HepG2 (cell line): ENCODE results near the gene SDC1. TPM values are rescaled to one million over a fixed set of nuclear protein-coding genes. Genes with fewer than 3 reads are reported as not detected.

Source experiments
- DNMT3B ChIP-seq: conservative IDR thresholded peaks from 2 replicates; pipeline ENCODE4 v1.6.1; 2016; ENCODE audit warnings: missing biosample characterization, control low read depth
- IKZF1 ChIP-seq: fragments of 450-650 bp; IDR thresholded peaks from 2 replicates; pipeline ENCODE4 v1.7.1; 2016
- MBNL3 ChIP-seq: fragments of 250-450 bp; sonication (Bioruptor Pico); conservative IDR thresholded peaks from 2 replicates; pipeline ENCODE4 v1.8.0; 2022; ENCODE audit warnings: mild to moderate bottlenecking, inconsistent platforms
- MLLT10 ChIP-seq: sonication (generic); formaldehyde crosslinking; IDR thresholded peaks from 2 replicates; pipeline ENCODE4 v1.4.0; 2020; ENCODE audit warnings: missing genetic modification reagents
- REPIN1 ChIP-seq: sonication (generic); formaldehyde crosslinking; IDR thresholded peaks from 2 replicates; pipeline ENCODE4 v1.8.0; 2022; ENCODE audit warnings: missing genetic modification reagents, low read depth, mild to moderate bottlenecking, borderline replicate concordance
- SYNCRIP ChIP-seq: fragments of 200-400 bp; formaldehyde crosslinking; IDR thresholded peaks from 2 replicates; pipeline ENCODE4 v1.6.1; 2018; ENCODE audit warnings: mild to moderate bottlenecking, low read depth, low read length; ENCODE audit not compliant: insufficient read depth
- ZKSCAN5 ChIP-seq: sonication (generic); formaldehyde crosslinking; IDR thresholded peaks from 2 replicates; pipeline ENCODE4 v1.5.1; 2020; ENCODE audit warnings: mild to moderate bottlenecking, missing genetic modification reagents
- ZNF10 ChIP-seq: sonication (generic); formaldehyde crosslinking; IDR thresholded peaks from 2 replicates; pipeline ENCODE4 v1.4.0; 2020; ENCODE audit warnings: mild to moderate bottlenecking, low read depth, missing genetic modification reagents, borderline replicate concordance
- ZNF34 ChIP-seq: sonication (generic); formaldehyde crosslinking; IDR thresholded peaks from 2 replicates; pipeline ENCODE4 v1.4.0; 2020; ENCODE audit warnings: mild to moderate bottlenecking, missing genetic modification reagents, borderline replicate concordance
- ZNF703 ChIP-seq: sonication (generic); formaldehyde crosslinking; IDR thresholded peaks from 2 replicates; pipeline ENCODE4 v1.5.1; 2020; ENCODE audit warnings: missing genetic modification reagents, mild to moderate bottlenecking, moderate library complexity, borderline replicate concordance
- polyA plus RNA-seq, 8 experiments: library from polyadenylated mRNA; depleted of rRNA in 3 of 8; stranded (reverse) in 7 of 8; unstranded in 1 of 8; fragments of >200 nt; fragmentation: Illumina TruSeq in 4 of 8; extraction: Trizol in 4 of 8; gene quantifications; 2 replicates each; pipeline versions ENCODE4 v1.2.1 to v1.2.3, GENCODE V29; 2011 to 2016; ENCODE audit warnings: low read depth in 4 of 8, missing spikeins in 1 of 8, mixed read lengths in 1 of 8; ENCODE audit not compliant: insufficient read depth in 1 of 8
- total RNA-seq, 5 experiments: library from RNA; depleted of rRNA; stranded (reverse); fragments of >200 nt; fragmentation: Illumina TruSeq; extraction: Trizol; gene quantifications; 2 replicates each; pipeline ENCODE4 v1.2.3, GENCODE V29; 2016; ENCODE audit warnings: low read depth in 1 of 5
- TF ChIP-seq, protein P1 (sequence below): sonication (generic); formaldehyde crosslinking; IDR thresholded peaks from 2 replicates; pipeline ENCODE4 v1.5.1; 2020; ENCODE audit warnings: mild to moderate bottlenecking, missing genetic modification reagents, moderate library complexity
- TF ChIP-seq, protein P2 (sequence below): sonication (generic); formaldehyde crosslinking; IDR thresholded peaks from 2 replicates; pipeline ENCODE4 v1.4.0; 2020; ENCODE audit warnings: missing genetic modification reagents
- TF ChIP-seq, protein P3 (sequence below): sonication (generic); formaldehyde crosslinking; IDR thresholded peaks from 2 replicates; pipeline ENCODE4 v1.4.0; 2020; ENCODE audit warnings: missing genetic modification reagents, mild to moderate bottlenecking, borderline replicate concordance
- TF ChIP-seq, protein P4 (sequence below): sonication (generic); formaldehyde crosslinking; IDR thresholded peaks from 2 replicates; pipeline ENCODE4 v1.4.0; 2020; ENCODE audit warnings: missing genetic modification reagents
- TF ChIP-seq, protein P5 (sequence below): IDR thresholded peaks from 2 replicates; pipeline ENCODE4 v1.6.1; 2016; ENCODE audit warnings: missing genetic modification reagents, missing compliant biosample characterization

The SDC1 gene
- total and polyA plus RNA-seq, 2 of the 13 experiments (the other 11 are each of a cell fraction or from before 2014, with no cell fraction given), result 108 to 119 TPM

DNA sequence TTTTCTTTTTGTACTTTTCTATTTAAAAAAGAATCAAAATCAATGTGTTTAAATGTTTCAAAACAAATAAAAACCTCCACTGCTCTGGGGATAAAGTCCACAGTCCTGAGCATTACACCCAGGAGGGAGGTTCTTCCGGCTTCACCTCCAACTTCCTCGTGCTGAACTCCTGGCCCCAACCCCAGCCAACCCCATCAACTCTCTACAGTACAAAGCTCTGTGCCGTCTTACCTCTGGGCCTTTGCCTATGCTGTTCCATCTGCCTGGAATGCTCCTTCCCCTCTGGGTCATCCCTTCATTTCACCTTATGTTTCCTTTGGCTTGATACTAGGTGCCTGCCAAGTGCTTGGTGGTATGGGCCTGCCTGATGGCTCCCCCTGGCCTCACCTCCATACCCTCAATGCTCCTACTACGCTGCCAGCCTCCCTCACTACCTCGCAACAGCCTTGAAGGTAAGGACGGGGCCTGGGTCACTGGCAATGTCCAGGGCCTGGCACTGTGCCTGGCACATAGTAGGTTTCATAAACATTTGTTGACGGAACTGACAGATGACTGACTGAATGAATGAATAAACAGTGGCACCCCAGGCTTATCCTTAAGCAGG is 28.8 kb downstream of the SDC1 start (continued):
- TF ChIP-seq, protein P1, sequence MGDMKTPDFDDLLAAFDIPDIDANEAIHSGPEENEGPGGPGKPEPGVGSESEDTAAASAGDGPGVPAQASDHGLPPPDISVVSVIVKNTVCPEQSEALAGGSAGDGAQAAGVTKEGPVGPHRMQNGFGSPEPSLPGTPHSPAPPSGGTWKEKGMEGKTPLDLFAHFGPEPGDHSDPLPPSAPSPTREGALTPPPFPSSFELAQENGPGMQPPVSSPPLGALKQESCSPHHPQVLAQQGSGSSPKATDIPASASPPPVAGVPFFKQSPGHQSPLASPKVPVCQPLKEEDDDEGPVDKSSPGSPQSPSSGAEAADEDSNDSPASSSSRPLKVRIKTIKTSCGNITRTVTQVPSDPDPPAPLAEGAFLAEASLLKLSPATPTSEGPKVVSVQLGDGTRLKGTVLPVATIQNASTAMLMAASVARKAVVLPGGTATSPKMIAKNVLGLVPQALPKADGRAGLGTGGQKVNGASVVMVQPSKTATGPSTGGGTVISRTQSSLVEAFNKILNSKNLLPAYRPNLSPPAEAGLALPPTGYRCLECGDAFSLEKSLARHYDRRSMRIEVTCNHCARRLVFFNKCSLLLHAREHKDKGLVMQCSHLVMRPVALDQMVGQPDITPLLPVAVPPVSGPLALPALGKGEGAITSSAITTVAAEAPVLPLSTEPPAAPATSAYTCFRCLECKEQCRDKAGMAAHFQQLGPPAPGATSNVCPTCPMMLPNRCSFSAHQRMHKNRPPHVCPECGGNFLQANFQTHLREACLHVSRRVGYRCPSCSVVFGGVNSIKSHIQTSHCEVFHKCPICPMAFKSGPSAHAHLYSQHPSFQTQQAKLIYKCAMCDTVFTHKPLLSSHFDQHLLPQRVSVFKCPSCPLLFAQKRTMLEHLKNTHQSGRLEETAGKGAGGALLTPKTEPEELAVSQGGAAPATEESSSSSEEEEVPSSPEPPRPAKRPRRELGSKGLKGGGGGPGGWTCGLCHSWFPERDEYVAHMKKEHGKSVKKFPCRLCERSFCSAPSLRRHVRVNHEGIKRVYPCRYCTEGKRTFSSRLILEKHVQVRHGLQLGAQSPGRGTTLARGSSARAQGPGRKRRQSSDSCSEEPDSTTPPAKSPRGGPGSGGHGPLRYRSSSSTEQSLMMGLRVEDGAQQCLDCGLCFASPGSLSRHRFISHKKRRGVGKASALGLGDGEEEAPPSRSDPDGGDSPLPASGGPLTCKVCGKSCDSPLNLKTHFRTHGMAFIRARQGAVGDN (CRISPR knock-in tag), result peak; percentile 97
- TF ChIP-seq IKZF1 (no peak), DNMT3B (CRISPR knock-in tag) (peak; percentile 53; the same call in 1 of the 2 replicates), ZNF10 (CRISPR knock-in tag) (no peak), MLLT10 (no peak), ZNF34 (CRISPR knock-in tag) (peak; percentile 95; the same call in 1 of the 2 replicates), SYNCRIP (no peak), ZNF703 (CRISPR knock-in tag) (no peak), REPIN1 (CRISPR knock-in tag) (peak; percentile 38; the same call in 1 of the 2 replicates), ZKSCAN5 (CRISPR knock-in tag) (peak; percentile 99), MBNL3 (CRISPR knock-in tag) (no peak)
- TF ChIP-seq, protein P2, sequence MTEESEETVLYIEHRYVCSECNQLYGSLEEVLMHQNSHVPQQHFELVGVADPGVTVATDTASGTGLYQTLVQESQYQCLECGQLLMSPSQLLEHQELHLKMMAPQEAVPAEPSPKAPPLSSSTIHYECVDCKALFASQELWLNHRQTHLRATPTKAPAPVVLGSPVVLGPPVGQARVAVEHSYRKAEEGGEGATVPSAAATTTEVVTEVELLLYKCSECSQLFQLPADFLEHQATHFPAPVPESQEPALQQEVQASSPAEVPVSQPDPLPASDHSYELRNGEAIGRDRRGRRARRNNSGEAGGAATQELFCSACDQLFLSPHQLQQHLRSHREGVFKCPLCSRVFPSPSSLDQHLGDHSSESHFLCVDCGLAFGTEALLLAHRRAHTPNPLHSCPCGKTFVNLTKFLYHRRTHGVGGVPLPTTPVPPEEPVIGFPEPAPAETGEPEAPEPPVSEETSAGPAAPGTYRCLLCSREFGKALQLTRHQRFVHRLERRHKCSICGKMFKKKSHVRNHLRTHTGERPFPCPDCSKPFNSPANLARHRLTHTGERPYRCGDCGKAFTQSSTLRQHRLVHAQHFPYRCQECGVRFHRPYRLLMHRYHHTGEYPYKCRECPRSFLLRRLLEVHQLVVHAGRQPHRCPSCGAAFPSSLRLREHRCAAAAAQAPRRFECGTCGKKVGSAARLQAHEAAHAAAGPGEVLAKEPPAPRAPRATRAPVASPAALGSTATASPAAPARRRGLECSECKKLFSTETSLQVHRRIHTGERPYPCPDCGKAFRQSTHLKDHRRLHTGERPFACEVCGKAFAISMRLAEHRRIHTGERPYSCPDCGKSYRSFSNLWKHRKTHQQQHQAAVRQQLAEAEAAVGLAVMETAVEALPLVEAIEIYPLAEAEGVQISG (CRISPR knock-in tag), result peak; percentile 85
- TF ChIP-seq, protein P3, sequence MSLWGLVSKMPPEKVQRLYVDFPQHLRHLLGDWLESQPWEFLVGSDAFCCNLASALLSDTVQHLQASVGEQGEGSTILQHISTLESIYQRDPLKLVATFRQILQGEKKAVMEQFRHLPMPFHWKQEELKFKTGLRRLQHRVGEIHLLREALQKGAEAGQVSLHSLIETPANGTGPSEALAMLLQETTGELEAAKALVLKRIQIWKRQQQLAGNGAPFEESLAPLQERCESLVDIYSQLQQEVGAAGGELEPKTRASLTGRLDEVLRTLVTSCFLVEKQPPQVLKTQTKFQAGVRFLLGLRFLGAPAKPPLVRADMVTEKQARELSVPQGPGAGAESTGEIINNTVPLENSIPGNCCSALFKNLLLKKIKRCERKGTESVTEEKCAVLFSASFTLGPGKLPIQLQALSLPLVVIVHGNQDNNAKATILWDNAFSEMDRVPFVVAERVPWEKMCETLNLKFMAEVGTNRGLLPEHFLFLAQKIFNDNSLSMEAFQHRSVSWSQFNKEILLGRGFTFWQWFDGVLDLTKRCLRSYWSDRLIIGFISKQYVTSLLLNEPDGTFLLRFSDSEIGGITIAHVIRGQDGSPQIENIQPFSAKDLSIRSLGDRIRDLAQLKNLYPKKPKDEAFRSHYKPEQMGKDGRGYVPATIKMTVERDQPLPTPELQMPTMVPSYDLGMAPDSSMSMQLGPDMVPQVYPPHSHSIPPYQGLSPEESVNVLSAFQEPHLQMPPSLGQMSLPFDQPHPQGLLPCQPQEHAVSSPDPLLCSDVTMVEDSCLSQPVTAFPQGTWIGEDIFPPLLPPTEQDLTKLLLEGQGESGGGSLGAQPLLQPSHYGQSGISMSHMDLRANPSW, result no peak
- TF ChIP-seq, protein P4, sequence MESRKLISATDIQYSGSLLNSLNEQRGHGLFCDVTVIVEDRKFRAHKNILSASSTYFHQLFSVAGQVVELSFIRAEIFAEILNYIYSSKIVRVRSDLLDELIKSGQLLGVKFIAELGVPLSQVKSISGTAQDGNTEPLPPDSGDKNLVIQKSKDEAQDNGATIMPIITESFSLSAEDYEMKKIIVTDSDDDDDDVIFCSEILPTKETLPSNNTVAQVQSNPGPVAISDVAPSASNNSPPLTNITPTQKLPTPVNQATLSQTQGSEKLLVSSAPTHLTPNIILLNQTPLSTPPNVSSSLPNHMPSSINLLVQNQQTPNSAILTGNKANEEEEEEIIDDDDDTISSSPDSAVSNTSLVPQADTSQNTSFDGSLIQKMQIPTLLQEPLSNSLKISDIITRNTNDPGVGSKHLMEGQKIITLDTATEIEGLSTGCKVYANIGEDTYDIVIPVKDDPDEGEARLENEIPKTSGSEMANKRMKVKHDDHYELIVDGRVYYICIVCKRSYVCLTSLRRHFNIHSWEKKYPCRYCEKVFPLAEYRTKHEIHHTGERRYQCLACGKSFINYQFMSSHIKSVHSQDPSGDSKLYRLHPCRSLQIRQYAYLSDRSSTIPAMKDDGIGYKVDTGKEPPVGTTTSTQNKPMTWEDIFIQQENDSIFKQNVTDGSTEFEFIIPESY, result peak; percentile 76
- TF ChIP-seq, protein P5, sequence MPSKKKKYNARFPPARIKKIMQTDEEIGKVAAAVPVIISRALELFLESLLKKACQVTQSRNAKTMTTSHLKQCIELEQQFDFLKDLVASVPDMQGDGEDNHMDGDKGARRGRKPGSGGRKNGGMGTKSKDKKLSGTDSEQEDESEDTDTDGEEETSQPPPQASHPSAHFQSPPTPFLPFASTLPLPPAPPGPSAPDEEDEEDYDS (CRISPR knock-in tag), result no peak
